ENCODE measurements around the gene STX5. TPM values are rescaled to one million over a fixed set of nuclear protein-coding genes. Genes with fewer than 3 reads are reported as not detected.

Gene STX5
- polyA plus RNA-seq, 2 of the 4 experiments (the other 2 are of a cell fraction) = 19.5 to 32.3 TPM

DNA sequence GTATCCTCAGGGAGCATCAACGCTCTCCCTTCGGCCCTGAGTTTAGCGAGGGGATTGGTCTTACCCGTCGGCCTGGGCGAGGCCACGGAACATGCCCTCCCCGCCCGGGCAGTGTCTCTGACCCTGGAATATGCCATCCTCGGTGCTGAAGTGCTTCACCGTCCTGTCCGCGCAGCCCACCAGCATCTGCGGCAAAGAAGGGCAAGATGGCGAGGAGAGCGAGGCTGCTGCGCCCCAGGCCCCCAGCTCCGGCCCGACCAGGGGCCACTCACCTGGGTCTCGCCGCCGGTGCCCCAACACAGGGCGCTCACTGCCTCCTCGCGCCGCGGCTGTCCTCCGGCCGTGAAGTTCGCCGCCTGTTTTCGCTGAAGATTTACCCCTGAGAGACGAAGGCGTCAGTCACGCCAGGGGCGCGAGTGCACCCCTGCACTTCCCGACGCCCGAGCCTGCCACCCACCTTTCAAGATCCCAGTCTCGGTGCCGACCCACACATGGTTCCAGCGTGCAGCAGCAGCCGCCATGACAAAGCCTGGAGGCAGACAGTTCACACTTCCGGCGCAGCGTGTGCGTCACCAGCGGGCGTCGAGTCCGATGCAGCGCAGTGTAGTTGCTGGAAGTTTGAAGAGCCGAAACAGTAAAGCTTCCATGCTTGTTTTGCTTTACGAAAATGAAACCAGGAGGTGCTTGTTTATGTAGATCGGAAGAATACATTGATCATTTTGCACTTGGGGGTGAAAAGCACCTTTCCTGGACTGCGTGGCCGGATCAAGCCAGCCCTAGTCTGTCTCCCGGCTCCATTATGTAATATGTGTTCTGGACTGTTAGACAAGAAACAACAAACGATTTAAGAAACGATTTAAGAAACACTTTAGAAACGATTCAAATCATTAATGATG lies 7.4 kb upstream of the STX5 start, which contains the start of gene WDR74 (continued):
- no peak for TF ChIP-seq RAD21 (conservative IDR thresholded peaks at IDR 0.05 in 1 of 2, IDR thresholded peaks at IDR 0.05 in 1 of 2)
- TF ChIP-seq NFE2L2 (conservative IDR thresholded peaks at IDR 0.05; ENCODE audit: low read length) = no peak
- TF ChIP-seq POLR2A (IDR thresholded peaks at IDR 0.05; ENCODE audit: low read length) = peak; percentile 97
- peak; percentile 98 for TF ChIP-seq MYC (IDR thresholded peaks at IDR 0.05; ENCODE audit: borderline replicate concordance, low read length)
- TF ChIP-seq, protein P1, sequence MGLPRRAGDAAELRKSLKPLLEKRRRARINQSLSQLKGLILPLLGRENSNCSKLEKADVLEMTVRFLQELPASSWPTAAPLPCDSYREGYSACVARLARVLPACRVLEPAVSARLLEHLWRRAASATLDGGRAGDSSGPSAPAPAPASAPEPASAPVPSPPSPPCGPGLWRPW (IDR thresholded peaks at IDR 0.05) = no peak
- TF ChIP-seq CTCF (IDR thresholded peaks at IDR 0.05) = no peak
- no peak for TF ChIP-seq CBX2 (IDR thresholded peaks at IDR 0.05; ENCODE audit: borderline replicate concordance, low read depth)
- TF ChIP-seq NR3C1 (IDR thresholded peaks at IDR 0.05) = no peak
- TF ChIP-seq RARB (CRISPR knock-in tag; IDR thresholded peaks at IDR 0.05) = no peak
- 0 out of 2 replicates have a peak, but pooled peaks have one; percentile 16 for TF ChIP-seq FOSB (CRISPR knock-in tag; IDR thresholded peaks at IDR 0.05)
- TF ChIP-seq, protein P2, sequence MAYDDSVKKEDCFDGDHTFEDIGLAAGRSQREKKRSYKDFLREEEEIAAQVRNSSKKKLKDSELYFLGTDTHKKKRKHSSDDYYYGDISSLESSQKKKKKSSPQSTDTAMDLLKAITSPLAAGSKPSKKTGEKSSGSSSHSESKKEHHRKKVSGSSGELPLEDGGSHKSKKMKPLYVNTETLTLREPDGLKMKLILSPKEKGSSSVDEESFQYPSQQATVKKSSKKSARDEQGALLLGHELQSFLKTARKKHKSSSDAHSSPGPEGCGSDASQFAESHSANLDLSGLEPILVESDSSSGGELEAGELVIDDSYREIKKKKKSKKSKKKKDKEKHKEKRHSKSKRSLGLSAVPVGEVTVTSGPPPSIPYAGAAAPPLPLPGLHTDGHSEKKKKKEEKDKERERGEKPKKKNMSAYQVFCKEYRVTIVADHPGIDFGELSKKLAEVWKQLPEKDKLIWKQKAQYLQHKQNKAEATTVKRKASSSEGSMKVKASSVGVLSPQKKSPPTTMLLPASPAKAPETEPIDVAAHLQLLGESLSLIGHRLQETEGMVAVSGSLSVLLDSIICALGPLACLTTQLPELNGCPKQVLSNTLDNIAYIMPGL (CRISPR knock-in tag; IDR thresholded peaks at IDR 0.05; ENCODE audit: borderline replicate concordance) = no peak
- no peak for TF ChIP-seq ESRRA (IDR thresholded peaks at IDR 0.05; ENCODE audit: borderline replicate concordance, low read length)
- no peak for TF ChIP-seq HOXB13 (CRISPR knock-in tag; IDR thresholded peaks at IDR 0.05; ENCODE audit: low read depth)
- no peak for TF ChIP-seq FOSL2 (IDR thresholded peaks at IDR 0.05)
- peak; percentile 52 for TF ChIP-seq FOSL2 (CRISPR knock-in tag; IDR thresholded peaks at IDR 0.05)
- TF ChIP-seq SREBF2 (IDR thresholded peaks at IDR 0.05) = no peak
- no peak for TF ChIP-seq ZSCAN20 (CRISPR knock-in tag; IDR thresholded peaks at IDR 0.05)
- TF ChIP-seq JUN (IDR thresholded peaks at IDR 0.05) = peak; percentile 59 to 87; a peak in 4 of 5 replicates
- peak; percentile 69; the same call in 1 of the 2 replicates for TF ChIP-seq PHF8 (IDR thresholded peaks at IDR 0.05; ENCODE audit: borderline replicate concordance, low read depth)
- TF ChIP-seq EHMT2 (IDR thresholded peaks at IDR 0.05; ENCODE audit: low read depth) = no peak
- TF ChIP-seq PBX3 (IDR thresholded peaks at IDR 0.05) = no peak
- TF ChIP-seq RCOR1 (IDR thresholded peaks at IDR 0.05; ENCODE audit: low read depth, low read length) = no peak
- TF ChIP-seq, protein P3, sequence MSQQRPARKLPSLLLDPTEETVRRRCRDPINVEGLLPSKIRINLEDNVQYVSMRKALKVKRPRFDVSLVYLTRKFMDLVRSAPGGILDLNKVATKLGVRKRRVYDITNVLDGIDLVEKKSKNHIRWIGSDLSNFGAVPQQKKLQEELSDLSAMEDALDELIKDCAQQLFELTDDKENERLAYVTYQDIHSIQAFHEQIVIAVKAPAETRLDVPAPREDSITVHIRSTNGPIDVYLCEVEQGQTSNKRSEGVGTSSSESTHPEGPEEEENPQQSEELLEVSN (IDR thresholded peaks at IDR 0.05; ENCODE audit: borderline replicate concordance, low read depth) = no peak
- no peak for TF ChIP-seq RFX5 (IDR thresholded peaks at IDR 0.05)
- TF ChIP-seq BHLHE40 (IDR thresholded peaks at IDR 0.05; ENCODE audit: low read depth, low read length) = no peak
- TF ChIP-seq MAZ (IDR thresholded peaks at IDR 0.05; ENCODE audit: borderline replicate concordance, low read depth, low read length) = no peak
- TF ChIP-seq TP53 (CRISPR knock-in tag; IDR thresholded peaks at IDR 0.05) = no peak; the same call in none of the 2 replicates
- no peak for TF ChIP-seq FOXS1 (CRISPR knock-in tag; IDR thresholded peaks at IDR 0.05)
- peak; percentile 99 for TF ChIP-seq MAX (IDR thresholded peaks at IDR 0.05)
- TF ChIP-seq CHD4 (IDR thresholded peaks at IDR 0.05; ENCODE audit: borderline replicate concordance) = no peak
- TF ChIP-seq HOXA7 (CRISPR knock-in tag; IDR thresholded peaks at IDR 0.05) = 0 out of 2 replicates have a peak, but pooled peaks have one; percentile 9
- TF ChIP-seq KDM5A (IDR thresholded peaks at IDR 0.05) = peak; percentile 98
- no peak for TF ChIP-seq HEYL (CRISPR knock-in tag; IDR thresholded peaks at IDR 0.05)
- TF ChIP-seq EP300 (IDR thresholded peaks at IDR 0.05) = no peak

Data from A549 (cell line).